Stimulated activated CD8-positive, alpha-beta memory T cell treated with anti-CD3 and anti-CD28 coated beads, Interleukin-4, amount 100 ng/mL, for 1 hour (primary cell): ENCODE measurements around the gene DHX15.

Experiments used
- DNase-seq, 2 donors: peaks; one replicate each; pipeline ENCODE4 v3.0.0-alpha.2; 2020; ENCODE audit warnings: low read depth in 2 of 2, low spot score in 1 of 2

DHX15 gene

DNA sequence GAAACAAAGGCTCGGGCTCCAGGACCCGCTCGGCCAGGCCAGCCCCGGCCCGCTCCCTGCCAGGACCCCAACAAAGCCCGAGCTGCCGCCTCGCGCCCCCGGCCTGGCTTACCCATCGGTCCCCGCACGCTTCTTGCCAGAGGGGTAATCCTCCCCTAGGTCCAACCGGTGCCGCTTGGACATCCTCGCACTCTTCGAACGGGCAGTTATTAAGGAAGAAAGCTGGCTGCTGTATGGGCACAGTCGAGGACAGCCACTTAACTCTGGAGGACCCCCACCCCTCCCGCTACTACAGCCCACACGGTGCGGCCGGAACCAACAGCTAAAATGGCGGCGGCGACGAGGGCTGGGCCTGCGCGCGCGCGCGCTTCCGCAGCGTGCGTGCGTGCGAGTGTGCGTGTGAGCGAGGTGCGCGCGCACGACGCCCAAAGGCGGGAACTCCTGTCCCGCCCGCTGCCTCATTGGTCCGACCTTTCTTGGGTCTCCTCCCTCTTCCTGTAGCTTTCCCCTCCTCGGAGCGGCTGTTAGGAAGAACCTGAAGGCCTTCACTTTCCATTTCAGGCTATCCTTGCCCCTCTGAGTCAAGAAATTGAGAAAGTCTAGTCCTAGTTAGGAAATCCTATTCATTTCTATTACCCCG, at the start of gene DHX15:
Gene DHX15 (minus strand): TSS at position 344 of the 640 bp plus-strand sequence. CDS start 161 bp downstream, at position 183.
- peak; percentile 70 to 86 for DNase-seq

DNA sequence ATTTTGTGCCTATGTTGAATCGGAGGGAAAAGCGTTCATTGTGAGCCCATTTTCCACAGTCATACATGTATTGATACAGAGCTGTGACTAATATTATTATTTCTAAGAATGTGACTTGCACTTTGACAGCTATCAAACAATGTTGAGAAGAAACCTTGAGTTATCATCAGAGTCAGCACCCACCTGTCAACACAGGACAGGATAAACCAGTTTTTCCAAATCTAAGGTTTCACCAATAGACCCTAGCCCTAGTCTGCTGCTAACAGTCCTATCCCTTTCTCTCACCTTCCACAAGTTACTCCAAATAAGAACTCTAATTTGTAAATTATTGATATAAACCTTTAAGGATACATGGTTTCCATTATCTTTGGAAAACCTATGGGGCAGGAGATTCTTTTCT, 47.7 kb upstream of the DHX15 start:
- DNase-seq: no peak

DNA sequence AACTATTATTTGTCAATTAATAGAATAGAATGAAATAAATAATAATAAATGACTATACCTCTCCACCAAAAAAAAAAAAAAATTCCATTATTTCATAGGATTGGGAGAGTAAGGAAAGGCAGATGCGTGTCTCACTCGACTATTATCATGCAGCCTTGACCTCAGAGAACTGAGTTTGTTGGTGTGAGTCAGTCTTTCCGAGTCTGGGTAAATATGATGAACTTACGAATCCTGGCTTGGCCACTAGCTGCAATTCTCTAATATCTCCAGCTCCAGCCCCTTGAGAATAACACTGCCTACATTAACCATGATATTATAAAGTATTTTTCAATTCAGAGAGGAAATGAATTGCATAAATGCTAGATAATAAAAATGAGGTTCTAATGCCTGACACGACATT, 46.6 kb upstream of the DHX15 start:
- DNase-seq: no peak

- DNase-seq: no peak
Observed at GRCh38 chr4:24625091-24625490, 40.7 kb upstream of the DHX15 start.

GRCh38 chr4:24624381-24624780, 40.0 kb upstream of the DHX15 start:
- DNase-seq: no peak

DNA sequence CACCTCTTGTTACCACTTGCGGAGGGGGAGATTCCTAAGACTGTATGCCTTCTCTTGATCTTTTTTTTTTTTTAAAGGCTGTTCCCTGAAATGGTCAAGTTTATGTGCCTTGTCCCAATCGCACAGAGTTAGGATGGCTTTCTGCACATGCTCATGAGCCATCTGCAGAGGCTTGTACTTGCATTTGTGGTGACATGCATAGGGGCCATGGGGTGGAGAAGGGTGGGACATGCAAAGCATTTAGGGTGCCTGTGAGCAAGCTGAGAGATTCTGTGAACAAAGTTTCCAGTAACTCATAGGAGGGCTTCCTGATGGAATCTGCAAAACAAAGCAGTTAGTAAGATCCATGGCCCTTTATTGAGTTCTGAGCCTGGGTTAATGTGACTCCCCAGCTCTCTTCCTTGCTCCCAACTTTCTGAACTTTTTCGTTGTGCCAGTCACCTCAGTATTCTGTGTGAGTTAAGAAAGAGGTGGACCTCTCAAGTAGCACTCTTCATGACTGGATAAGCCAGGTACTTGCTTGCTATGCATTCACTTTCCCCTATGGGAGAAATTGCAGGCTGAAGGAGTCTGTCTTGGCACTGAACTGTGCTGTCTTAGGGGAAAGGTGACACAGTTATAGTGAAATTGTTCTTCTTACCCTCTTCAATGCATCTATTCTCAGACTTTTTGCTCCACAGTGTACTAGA, 37.9 kb upstream of the DHX15 start:
- no peak for DNase-seq

GRCh38 chr4:24615977-24616376, 31.6 kb upstream of the DHX15 start:
- DNase-seq: no peak

- no peak for DNase-seq
Observed at GRCh38 chr4:24614881-24615280, 30.5 kb upstream of the DHX15 start.

DNA sequence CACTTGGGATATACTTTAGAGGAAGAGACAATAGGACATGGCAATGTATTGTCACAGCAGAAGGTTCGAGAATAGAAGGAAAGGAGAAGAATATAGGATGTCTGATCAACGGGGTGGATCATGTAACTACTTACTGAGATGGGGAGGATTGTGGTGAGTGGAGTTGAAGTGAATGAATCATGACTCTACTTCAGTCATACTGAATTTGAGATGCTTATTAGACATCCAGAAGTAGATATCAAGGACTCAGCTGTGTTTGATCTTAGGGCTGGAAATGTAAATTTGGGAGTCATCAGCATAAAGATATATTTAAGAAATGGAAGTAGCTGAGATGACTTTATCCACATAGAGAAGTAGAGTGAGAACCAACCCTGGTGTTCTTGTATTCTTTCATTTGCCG, 29.1 kb upstream of the DHX15 start:
- DNase-seq: no peak

GRCh38 chr4:24611575-24611974, 27.2 kb upstream of the DHX15 start:
- no peak for DNase-seq

DNA sequence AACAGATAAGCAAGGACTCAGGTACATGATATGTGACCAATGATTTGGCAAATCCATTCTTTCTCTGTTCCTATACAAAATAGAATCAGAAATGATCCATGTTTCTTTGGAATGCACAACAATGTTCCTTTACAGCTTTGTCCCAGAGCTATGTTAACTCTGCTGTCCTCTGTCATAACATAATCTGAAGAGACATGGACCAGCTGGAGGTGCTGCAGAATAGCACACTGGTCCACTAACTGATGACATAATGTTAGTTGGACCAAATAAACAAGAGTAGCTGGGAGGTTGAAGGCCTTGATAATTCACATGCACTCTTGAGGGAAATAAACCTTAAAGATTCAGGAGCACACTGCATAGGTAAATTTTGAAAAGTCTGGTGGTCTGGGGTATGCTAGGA, 23.0 kb upstream of the DHX15 start:
- DNase-seq: no peak

GRCh38 chr4:24605216-24605615, 20.9 kb upstream of the DHX15 start:
- DNase-seq: no peak

GRCh38 chr4:24604558-24605214, 20.3 kb upstream of the DHX15 start:
- no peak for DNase-seq

GRCh38 chr4:24603343-24603742, 19.0 kb upstream of the DHX15 start:
- DNase-seq: no peak

GRCh38 chr4:24601121-24601520, 16.8 kb upstream of the DHX15 start:
- DNase-seq: no peak

GRCh38 chr4:24599275-24599674, 14.9 kb upstream of the DHX15 start:
- no peak for DNase-seq

DNA sequence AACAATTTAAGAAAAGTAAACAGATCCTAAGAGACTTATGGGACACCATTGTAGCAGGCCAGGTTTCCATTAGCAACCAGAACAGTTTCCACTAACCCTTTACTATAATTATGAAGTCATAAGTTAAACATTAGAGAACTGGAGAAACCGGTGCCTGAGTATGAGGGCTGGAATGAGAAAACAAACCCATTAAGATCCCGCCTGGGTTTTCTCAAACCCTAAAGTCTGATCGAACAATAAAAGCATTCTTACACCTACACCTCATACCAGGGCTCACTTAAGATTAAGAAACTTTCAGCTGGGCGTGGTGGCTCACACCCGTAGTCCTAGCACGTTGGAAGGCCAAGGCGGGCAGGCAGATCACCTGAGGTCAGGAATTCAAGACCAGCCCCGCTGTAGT, 13.7 kb upstream of the DHX15 start:
- DNase-seq: no peak

GRCh38 chr4:24595659-24596058, 11.3 kb upstream of the DHX15 start:
- no peak for DNase-seq

GRCh38 chr4:24594887-24595286, 10.5 kb upstream of the DHX15 start:
- DNase-seq: no peak

DNA sequence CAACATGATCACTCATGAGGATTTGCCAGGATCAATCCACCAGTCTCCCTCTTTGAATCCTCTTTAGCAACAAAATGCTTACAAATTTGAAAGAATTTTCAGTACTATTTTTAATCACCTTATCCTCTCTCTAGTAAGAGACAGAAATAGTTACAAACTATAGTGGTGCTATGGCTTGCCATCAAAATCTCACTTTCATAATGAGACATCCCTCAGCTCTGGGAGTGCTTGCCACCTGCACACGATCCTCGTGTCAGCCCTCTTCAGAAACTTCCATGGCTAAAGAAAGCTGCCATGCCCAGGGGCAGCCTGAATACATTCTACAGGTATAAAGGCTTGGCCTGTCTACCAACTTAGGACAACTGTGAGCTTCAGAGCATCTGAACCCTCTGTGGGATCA, 5.1 kb upstream of the DHX15 start:
- DNase-seq: no peak

GRCh38 chr4:24588216-24588954, 4.0 kb upstream of the DHX15 start:
- no peak for DNase-seq
